Fibroblast of lung (primary cell): ENCODE results near the gene HLA-DOA.

Experiments
- EZH2 ChIP-seq: IDR thresholded peaks from 2 replicates; pipeline ENCODE4 v1.5.1; 2012; ENCODE audit warnings: low read length, control low read depth, mild to moderate bottlenecking; ENCODE audit errors: missing control alignments
- TF ChIP-seq, protein P1 (sequence below), 2 donors: IDR thresholded peaks in 1 of 2; conservative IDR thresholded peaks in 1 of 2; 1 replicate in 1 of 2; 2 replicates in 1 of 2; pipeline ENCODE4 v1.5.1; 2011 to 2012; ENCODE audit warnings: low read length in 2 of 2, control low read depth in 1 of 2, inconsistent platforms in 1 of 2, low read depth in 1 of 2, mild to moderate bottlenecking in 1 of 2

DNA sequence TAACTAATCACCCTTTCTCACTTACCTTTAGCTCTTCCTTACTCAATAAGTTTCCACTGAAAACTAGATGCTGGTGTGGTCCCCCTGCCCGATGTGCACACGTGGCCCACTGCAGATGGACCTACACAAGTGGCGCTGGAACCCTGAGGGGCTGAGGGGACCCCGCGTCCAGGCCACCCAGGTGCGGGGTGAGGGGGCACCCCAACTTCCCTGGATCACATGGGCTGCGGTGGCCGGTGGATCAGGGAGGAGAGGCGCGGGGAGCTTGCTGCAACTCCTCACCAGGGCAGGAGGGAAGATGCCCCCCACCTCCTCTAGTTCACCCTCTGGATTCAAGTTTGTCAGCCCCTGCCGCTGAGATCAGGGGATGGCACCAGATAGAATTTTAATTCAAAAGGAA lies 12.5 kb upstream of the HLA-DOA start:
- TF ChIP-seq, protein P1, sequence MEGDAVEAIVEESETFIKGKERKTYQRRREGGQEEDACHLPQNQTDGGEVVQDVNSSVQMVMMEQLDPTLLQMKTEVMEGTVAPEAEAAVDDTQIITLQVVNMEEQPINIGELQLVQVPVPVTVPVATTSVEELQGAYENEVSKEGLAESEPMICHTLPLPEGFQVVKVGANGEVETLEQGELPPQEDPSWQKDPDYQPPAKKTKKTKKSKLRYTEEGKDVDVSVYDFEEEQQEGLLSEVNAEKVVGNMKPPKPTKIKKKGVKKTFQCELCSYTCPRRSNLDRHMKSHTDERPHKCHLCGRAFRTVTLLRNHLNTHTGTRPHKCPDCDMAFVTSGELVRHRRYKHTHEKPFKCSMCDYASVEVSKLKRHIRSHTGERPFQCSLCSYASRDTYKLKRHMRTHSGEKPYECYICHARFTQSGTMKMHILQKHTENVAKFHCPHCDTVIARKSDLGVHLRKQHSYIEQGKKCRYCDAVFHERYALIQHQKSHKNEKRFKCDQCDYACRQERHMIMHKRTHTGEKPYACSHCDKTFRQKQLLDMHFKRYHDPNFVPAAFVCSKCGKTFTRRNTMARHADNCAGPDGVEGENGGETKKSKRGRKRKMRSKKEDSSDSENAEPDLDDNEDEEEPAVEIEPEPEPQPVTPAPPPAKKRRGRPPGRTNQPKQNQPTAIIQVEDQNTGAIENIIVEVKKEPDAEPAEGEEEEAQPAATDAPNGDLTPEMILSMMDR (conservative IDR thresholded peaks at IDR 0.05 in 1 of 2, IDR thresholded peaks at IDR 0.05 in 1 of 2; ENCODE audit: low read depth in 1 of 2, low read length in 2 of 2), result no peak
- no peak for TF ChIP-seq EZH2
